ENCODE data around the gene ZNF358.

- TF ChIP-seq CTCF (IDR thresholded peaks at IDR 0.05) (no peak), POLR2A (IDR thresholded peaks at IDR 0.05) (no peak)
Measured at GRCh38 chr19:7476777-7477494, 39.0 kb upstream of the ZNF358 start.

Data from breast epithelium (tissue), 3 donors.